SK-N-SH treated with all-trans-retinoic acid at 6 μM for 48 hours (cell line): ENCODE data around the gene LTBP4.

Experiments used
- OSR1 ChIP-seq: fragments of 250-450 bp; sonication (Bioruptor Pico); IDR thresholded peaks from 2 replicates; pipeline ENCODE4 v1.8.0; 2022; ENCODE audit warnings: moderate library complexity, mild to moderate bottlenecking, inconsistent platforms
- PATZ1 ChIP-seq: fragments of 250-450 bp; sonication (Bioruptor Pico); IDR thresholded peaks from 2 replicates; pipeline ENCODE4 v1.8.0; 2020; ENCODE audit warnings: mild to moderate bottlenecking, moderate library complexity, borderline replicate concordance
- ZFP3 ChIP-seq: fragments of 250-450 bp; sonication (Bioruptor Pico); IDR thresholded peaks from 2 replicates; pipeline ENCODE4 v1.5.0; 2020; ENCODE audit warnings: mild to moderate bottlenecking, moderate library complexity

- TF ChIP-seq ZFP3 (CRISPR knock-in tag) (no peak), PATZ1 (no peak), OSR1 (CRISPR knock-in tag) (no peak)
These were observed 45.0 kb upstream of the LTBP4 start for GRCh38 chr19:40555978-40556689.
